OCI-LY7 (cell line): ENCODE results near the gene EPHA10.

ENCODE experiments used
- EZH2phosphoT487 ChIP-seq: fragments of 200-600 bp; sonication (generic); IDR thresholded peaks from 2 replicates; pipeline ENCODE4 v1.6.1; 2018; ENCODE audit warnings: low read depth, borderline replicate concordance, mild to moderate bottlenecking, mixed run types, antibody characterized with exemption, low read length, moderate library complexity, mixed read lengths
- TF ChIP-seq, protein P1 (sequence below): fragments of 200-600 bp; sonication (generic); conservative IDR thresholded peaks from 2 replicates; pipeline ENCODE4 v1.5.1; 2014; ENCODE audit warnings: mild to moderate bottlenecking, antibody characterized with exemption, low read length, moderate library complexity, mixed read lengths

GRCh38 chr1:37697737-37698136, 67.2 kb downstream of the EPHA10 start:
- TF ChIP-seq, protein P1, sequence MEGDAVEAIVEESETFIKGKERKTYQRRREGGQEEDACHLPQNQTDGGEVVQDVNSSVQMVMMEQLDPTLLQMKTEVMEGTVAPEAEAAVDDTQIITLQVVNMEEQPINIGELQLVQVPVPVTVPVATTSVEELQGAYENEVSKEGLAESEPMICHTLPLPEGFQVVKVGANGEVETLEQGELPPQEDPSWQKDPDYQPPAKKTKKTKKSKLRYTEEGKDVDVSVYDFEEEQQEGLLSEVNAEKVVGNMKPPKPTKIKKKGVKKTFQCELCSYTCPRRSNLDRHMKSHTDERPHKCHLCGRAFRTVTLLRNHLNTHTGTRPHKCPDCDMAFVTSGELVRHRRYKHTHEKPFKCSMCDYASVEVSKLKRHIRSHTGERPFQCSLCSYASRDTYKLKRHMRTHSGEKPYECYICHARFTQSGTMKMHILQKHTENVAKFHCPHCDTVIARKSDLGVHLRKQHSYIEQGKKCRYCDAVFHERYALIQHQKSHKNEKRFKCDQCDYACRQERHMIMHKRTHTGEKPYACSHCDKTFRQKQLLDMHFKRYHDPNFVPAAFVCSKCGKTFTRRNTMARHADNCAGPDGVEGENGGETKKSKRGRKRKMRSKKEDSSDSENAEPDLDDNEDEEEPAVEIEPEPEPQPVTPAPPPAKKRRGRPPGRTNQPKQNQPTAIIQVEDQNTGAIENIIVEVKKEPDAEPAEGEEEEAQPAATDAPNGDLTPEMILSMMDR: no peak
- TF ChIP-seq EZH2phosphoT487: no peak
